IMR-90 (cell line): ENCODE results near the gene AURKA. TPM values are rescaled to one million over a fixed set of nuclear protein-coding genes. Genes with fewer than 3 reads are reported as not detected.

ENCODE experiments used
- ATAC-seq: fragments of 200-7000 bp; cut with Tn5 transposase; 2 replicates; pipeline ENCODE4 v1.9.1; 2020; ENCODE audit warnings: low read depth, mild to moderate bottlenecking, moderate library complexity
- BruUV-seq: library from RNA; stranded (reverse); fragments of 400-500 nt; replicated peaks from 2 replicates; lab custom pipeline; 2021; lab: Mats Ljungman, UMichigan
- CTCF ChIA-PET: fragments of 300-600 bp; formaldehyde crosslinking; extraction: SDS; loops from one replicate; lab custom pipeline; 2021; ENCODE audit warnings: antibody characterized with exemption; lab: Yijun Ruan, JAX
- POLR2A ChIA-PET: fragments of 300-600 bp; sonication (Branson Sonifier 250); formaldehyde crosslinking; loops from one replicate; lab custom pipeline; 2022; ENCODE audit warnings: antibody characterized with exemption; ENCODE audit not compliant: unreplicated experiment; lab: Charles Lee
- DNase-seq: peaks from one replicate; pipeline ENCODE4 v3.0.0; 2013
- H2AFZ ChIP-seq: replicated peaks from 2 replicates; pipeline ENCODE3; 2013; ENCODE audit warnings: low read length, mild to moderate bottlenecking; ENCODE audit not compliant: poor library complexity
- H2AK5ac ChIP-seq: 2 replicates; pipeline ENCODE4 v1.6.1; 2013; ENCODE audit warnings: low read depth, low read length, inconsistent platforms
- H2AK9ac ChIP-seq: replicated peaks from 2 replicates; pipeline ENCODE3; 2013; ENCODE audit warnings: mild to moderate bottlenecking, low read depth, low read length, moderate library complexity; ENCODE audit not compliant: poor library complexity
- H2BK120ac ChIP-seq: 2 replicates; pipeline ENCODE4 v1.6.1; 2013; ENCODE audit warnings: low read depth, low read length, inconsistent platforms
- H2BK15ac ChIP-seq: 3 replicates; pipeline ENCODE4 v1.6.1; 2013; ENCODE audit warnings: low read depth, low read length, inconsistent platforms
- H2BK20ac ChIP-seq: 2 replicates; pipeline ENCODE4 v1.6.1; 2013; ENCODE audit warnings: low read depth, mild to moderate bottlenecking, inconsistent platforms, low read length, moderate library complexity
- H2BK5ac ChIP-seq: 2 replicates; pipeline ENCODE4 v1.6.1; 2013; ENCODE audit warnings: mild to moderate bottlenecking, low read depth, low read length, inconsistent platforms; ENCODE audit not compliant: poor library complexity, severe bottlenecking
- H3K14ac ChIP-seq: replicated peaks from 2 replicates; pipeline ENCODE4 v1.6.1; 2013; ENCODE audit warnings: low read depth, low read length, inconsistent platforms
- H3K18ac ChIP-seq: 2 replicates; pipeline ENCODE4 v1.6.1; 2013; ENCODE audit warnings: low read depth, low read length, control low read depth
- H3K23ac ChIP-seq: 2 replicates; pipeline ENCODE4 v1.6.1; 2013; ENCODE audit warnings: low read depth, low read length, inconsistent platforms
- H3K27ac ChIP-seq: 2 replicates; pipeline ENCODE4 v1.5.1; 2013; ENCODE audit warnings: mild to moderate bottlenecking, control low read depth, low read length; ENCODE audit not compliant: insufficient read depth
- H3K27me3 ChIP-seq: 2 replicates; pipeline ENCODE4 v1.6.1; 2013; ENCODE audit warnings: low read length; ENCODE audit not compliant: control insufficient read depth, insufficient read depth
- H3K36me3 ChIP-seq: 2 replicates; pipeline ENCODE4 v1.6.1; 2013; ENCODE audit warnings: low read length, mixed read lengths; ENCODE audit not compliant: control insufficient read depth, insufficient read depth
- H3K4ac ChIP-seq: 2 replicates; pipeline ENCODE4 v1.6.1; 2013; ENCODE audit warnings: low read depth, low read length, inconsistent platforms
- H3K4me1 ChIP-seq: 2 replicates; pipeline ENCODE4 v1.6.1; 2013; ENCODE audit warnings: low read length, mixed read lengths; ENCODE audit not compliant: control insufficient read depth, insufficient read depth
- H3K4me2 ChIP-seq: 2 replicates; pipeline ENCODE4 v1.6.1; 2013; ENCODE audit warnings: low read depth, mild to moderate bottlenecking, control low read depth, low read length, moderate library complexity
- H3K4me3 ChIP-seq: 2 replicates; pipeline ENCODE4 v1.5.1; 2013; ENCODE audit warnings: low read depth, mild to moderate bottlenecking, control low read depth, low read length, moderate library complexity; ENCODE audit not compliant: insufficient read depth
- H3K56ac ChIP-seq: 2 replicates; pipeline ENCODE4 v1.6.1; 2013; ENCODE audit warnings: low read length, inconsistent platforms; ENCODE audit not compliant: insufficient read depth; ENCODE audit errors: extremely low read depth
- H3K79me1 ChIP-seq, 2 experiments: 2 replicates each; pipeline ENCODE4 v1.6.1; 2013; ENCODE audit warnings: low read length in 2 of 2, inconsistent platforms in 1 of 2, low read depth in 1 of 2
- H3K9ac ChIP-seq: 2 replicates; pipeline ENCODE4 v1.6.1; 2013; ENCODE audit warnings: low read depth, low read length, control low read depth
- H3K9me1 ChIP-seq: 2 replicates; pipeline ENCODE4 v1.6.1; 2013; ENCODE audit warnings: low read length, inconsistent platforms; ENCODE audit not compliant: insufficient read depth
- H3K9me3 ChIP-seq: 2 replicates; pipeline ENCODE4 v1.6.1; 2013; ENCODE audit warnings: low read length; ENCODE audit not compliant: control insufficient read depth, insufficient read depth
- H4K20me1 ChIP-seq: 2 replicates; pipeline ENCODE4 v1.6.1; 2013; ENCODE audit warnings: low read length, inconsistent platforms; ENCODE audit not compliant: insufficient read depth
- H4K5ac ChIP-seq: 2 replicates; pipeline ENCODE4 v1.6.1; 2013; ENCODE audit warnings: mild to moderate bottlenecking, low read depth, low read length, control low read depth
- H4K8ac ChIP-seq, 2 experiments: 2 replicates each; pipeline ENCODE4 v1.6.1; 2013; ENCODE audit warnings: low read depth in 2 of 2, low read length in 2 of 2, control low read depth in 1 of 2, inconsistent platforms in 1 of 2
- H4K91ac ChIP-seq: 2 replicates; pipeline ENCODE4 v1.6.1; 2013; ENCODE audit warnings: low read depth, low read length, inconsistent platforms; ENCODE audit not compliant: insufficient read depth
- POLR2A ChIP-seq: IDR thresholded peaks from 2 replicates; pipeline ENCODE4 v1.6.1; 2012; ENCODE audit warnings: mild to moderate bottlenecking, low read depth, low read length
- WGBS, 2 experiments: methylation state at CpG; one replicate each; pipeline versions ENCODE4 v1.1.5 to v1.1.7; 2013; ENCODE audit warnings: missing lambda C conversion rate in 2 of 2; ENCODE audit not compliant: insufficient read length in 1 of 2; ENCODE audit errors: extremely low coverage in 2 of 2; 5-methylcytosine and 5-hydroxymethylcytosine counted together
- dilution Hi-C: fragments of 300-500 bp; cut with HindIII; formaldehyde crosslinking; loops from one replicate; pipeline ENCODE4 v1.14.3; 2018; ENCODE audit warnings: low sequenced_read_pairs; ENCODE audit not compliant: unreplicated experiment
- in situ Hi-C: fragments of 300-500 bp; cut with MboI; formaldehyde crosslinking; loops from 3 replicates; pipeline ENCODE4 v1.14.3; 2019; ENCODE audit warnings: low sequenced_read_pairs, inconsistent platforms, mixed read lengths
- intact Hi-C: fragments of 100-400 bp; cut with micrococcal nuclease; formaldehyde crosslinking; loops from 2 replicates; pipeline ENCODE4 v1.10.0; 2022
- polyA plus RNA-seq, 3 experiments: library from polyadenylated mRNA; depleted of rRNA; stranded (reverse); fragments of >200 nt; gene quantifications; 2 replicates each; pipeline ENCODE4 v1.2.3, GENCODE V29; 2012; ENCODE audit warnings: low replicate concordance in 1 of 3
- total RNA-seq: library from RNA; depleted of rRNA; stranded (reverse); fragments of >200 nt; gene quantifications from 2 replicates; pipeline ENCODE4 v1.2.3, GENCODE V29; 2012

AURKA gene
- total and polyA plus RNA-seq, 2 of the 4 experiments (the other 2 are of a cell fraction), result 68.0 to 83.3 TPM

GRCh38 chr20:56382696-56383095 lies 9.3 kb downstream of the AURKA start:
- 100% methylated on average over 2 of the region's 4 CpGs; no CpG with 5 or more reads in 1 of the 2 experiments for WGBS, 2 experiments
- Histone ChIP-seq H3K9me1 (peaks cover 8% of the 10 kb centered on the region; the same call in 1 of the 2 replicates), H3K36me3 (peaks cover 22% of the 10 kb centered on the region), H3K14ac (no peak overlapping the region), H3K18ac (no peak overlapping the region), H3K4me3 (no peak overlapping the region), H3K4ac (no peak overlapping the region), H3K4me1 (peaks cover 2% of the 10 kb centered on the region), H2AK5ac (no peak overlapping the region), H3K23ac (no peak overlapping the region), H4K8ac (no peak overlapping the region), H3K4me2 (no peak overlapping the region), H4K20me1 (no peaks in the 10 kb centered on the region; the same call in none of the 2 replicates), H2AK9ac (no peak overlapping the region), H3K56ac (no peak overlapping the region), H2BK120ac (no peak overlapping the region), H3K9ac (no peak overlapping the region), H3K9me3 (no peaks in the 10 kb centered on the region), H3K27me3 (no peaks in the 10 kb centered on the region), H4K91ac (no peak overlapping the region), H2BK15ac (no peak overlapping the region), H3K79me1 (peaks cover 45 to 59% of the 10 kb centered on the region in 2 experiments), H2AFZ (no peak overlapping the region), H4K5ac (no peak overlapping the region), H2BK5ac (no peak overlapping the region), H2BK20ac (no peak overlapping the region), H3K27ac (no peak overlapping the region)
- CTCF ChIA-PET, result no interaction called here
- no peak for DNase-seq
- intact Hi-C loops (no loop called here), in situ Hi-C loops (loop anchor here (25.0 kb wide), 1 partner anchor 980 kb away; the partner anchor contains the start of gene RAE1), dilution Hi-C loops (no loop called here)
- no peak for ATAC-seq
- no TSS peak for BruUV-seq
- POLR2A ChIA-PET, result no interaction called here
- TF ChIP-seq POLR2A, result no peak
